GM23248 (cell line): Measurements from ENCODE around the gene TNRC6C. TPM values are rescaled to one million over a fixed set of nuclear protein-coding genes. Genes with fewer than 3 reads are reported as not detected.

Source experiments
- DNase-seq: peaks from one replicate; pipeline ENCODE4 v3.0.0-alpha.2; 2015
- H2AFZ ChIP-seq: fragments of 200-600 bp; sonication (generic); 2 replicates; pipeline ENCODE4 v1.6.1; 2016; ENCODE audit warnings: antibody characterized with exemption
- H3F3A ChIP-seq: fragments of 200-600 bp; sonication (generic); 2 replicates; pipeline ENCODE4 v1.6.1; 2016; ENCODE audit warnings: mild to moderate bottlenecking, antibody characterized with exemption, mixed run types; ENCODE audit not compliant: insufficient read depth
- H3K27ac ChIP-seq: fragments of 200-600 bp; sonication (generic); 2 replicates; pipeline ENCODE4 v1.5.1; 2016; ENCODE audit warnings: mild to moderate bottlenecking
- H3K27me3 ChIP-seq: fragments of 200-600 bp; sonication (generic); replicated peaks from 2 replicates; pipeline ENCODE4 v1.6.1; 2016; ENCODE audit warnings: mild to moderate bottlenecking; ENCODE audit not compliant: insufficient read depth
- H3K36me3 ChIP-seq: fragments of 200-600 bp; sonication (generic); 2 replicates; pipeline ENCODE4 v1.6.1; 2016; ENCODE audit warnings: low read depth, mild to moderate bottlenecking
- H3K4me1 ChIP-seq: fragments of 200-600 bp; sonication (generic); 2 replicates; pipeline ENCODE4 v1.6.1; 2016; ENCODE audit warnings: mild to moderate bottlenecking; ENCODE audit not compliant: insufficient read depth
- H3K4me2 ChIP-seq: fragments of 200-600 bp; sonication (generic); one replicate; pipeline ENCODE4 v1.6.1; 2016; ENCODE audit warnings: mild to moderate bottlenecking; ENCODE audit not compliant: unreplicated experiment
- H3K4me3 ChIP-seq: fragments of 200-600 bp; sonication (generic); 2 replicates; pipeline ENCODE4 v1.5.1; 2016; ENCODE audit warnings: mild to moderate bottlenecking
- H3K79me2 ChIP-seq: fragments of 200-600 bp; sonication (generic); 2 replicates; pipeline ENCODE4 v1.6.1; 2016; ENCODE audit warnings: mild to moderate bottlenecking; ENCODE audit not compliant: insufficient read depth
- H3K9ac ChIP-seq: fragments of 200-600 bp; sonication (generic); 2 replicates; pipeline ENCODE4 v1.6.1; 2016; ENCODE audit warnings: mild to moderate bottlenecking
- H3K9me2 ChIP-seq: fragments of 200-600 bp; sonication (generic); 2 replicates; pipeline ENCODE4 v1.6.1; 2016; ENCODE audit warnings: mixed run types, mild to moderate bottlenecking, moderate library complexity; ENCODE audit not compliant: insufficient read depth
- H3K9me3 ChIP-seq: fragments of 200-600 bp; sonication (generic); one replicate; pipeline ENCODE4 v1.6.1; 2017; ENCODE audit warnings: low read depth
- H4K20me1 ChIP-seq: fragments of 200-600 bp; sonication (generic); 2 replicates; pipeline ENCODE4 v1.6.0; 2016; ENCODE audit not compliant: insufficient read depth
- EZH2 ChIP-seq: fragments of 200-600 bp; sonication (generic); IDR thresholded peaks from 2 replicates; pipeline ENCODE4 v1.6.1; 2018; ENCODE audit warnings: antibody characterized with exemption, mild to moderate bottlenecking; ENCODE audit not compliant: insufficient read depth, poor library complexity, severe bottlenecking
- EZH2phosphoT487 ChIP-seq: fragments of 200-600 bp; sonication (generic); IDR thresholded peaks from 2 replicates; pipeline ENCODE4 v1.6.1; 2018; ENCODE audit warnings: antibody characterized with exemption, moderate library complexity, mild to moderate bottlenecking, low read depth; ENCODE audit not compliant: insufficient read depth
- WGBS, 2 experiments: methylation state at CpG; one replicate each; pipeline ENCODE4 v1.1.6; 2015 to 2017; ENCODE audit warnings: low lambda C conversion rate in 2 of 2, low coverage in 1 of 2; ENCODE audit errors: missing lambda C conversion rate in 2 of 2; 5-methylcytosine and 5-hydroxymethylcytosine counted together
- in situ Hi-C: fragments of 300-500 bp; cut with MboI; formaldehyde crosslinking; loops from 2 replicates; pipeline ENCODE4 v1.15.0; 2020
- polyA plus RNA-seq: library from polyadenylated mRNA; unstranded; fragments of >200 nt; fragmentation: Nextera tagmentation; extraction: Ambion mirVana; gene quantifications from 2 replicates; pipeline ENCODE4 v1.2.1, GENCODE V29; 2016
- total RNA-seq: library from RNA; depleted of rRNA; stranded (reverse); fragments of >200 nt; shearing (Covaris generic); gene quantifications from 2 replicates; pipeline ENCODE4 v1.2.3, GENCODE V29; 2014

The TNRC6C gene
- total and polyA plus RNA-seq, 2 experiments from 2014 or later: 2.3 TPM

- 67 to 79% methylated on average over 7 of the region's 7 CpGs for WGBS, 2 experiments
- TF ChIP-seq EZH2 (no peak), EZH2phosphoT487 (no peak)
- Histone ChIP-seq H2AFZ (no peak overlapping the region), H4K20me1 (no peaks in the 10 kb centered on the region), H3K36me3 (no peaks in the 10 kb centered on the region), H3K4me3 (no peak overlapping the region), H3K27ac (no peak overlapping the region), H3K9ac (no peak overlapping the region), H3K4me2 (no peak overlapping the region), H3K79me2 (no peaks in the 10 kb centered on the region), H3F3A (no peaks in the 10 kb centered on the region), H3K27me3 (peaks cover 5% of the 10 kb centered on the region; the same call in 1 of the 2 replicates), H3K9me2 (no peaks in the 10 kb centered on the region), H3K9me3 (no peaks in the 10 kb centered on the region), H3K4me1 (peaks cover 2% of the 10 kb centered on the region)
- no peak for DNase-seq
- in situ Hi-C loops: no loop called here
These were observed 188.0 kb downstream of the TNRC6C start for GRCh38 chr17:78146471-78146869.

- Histone ChIP-seq H3F3A (no peaks in the 10 kb centered on the region), H3K9ac (no peak overlapping the region), H3K27me3 (peaks cover 5% of the 10 kb centered on the region; the same call in 1 of the 2 replicates), H3K27ac (no peak overlapping the region), H3K9me2 (no peaks in the 10 kb centered on the region), H3K36me3 (no peaks in the 10 kb centered on the region), H3K4me1 (peaks cover 6% of the 10 kb centered on the region), H3K4me3 (no peak overlapping the region), H4K20me1 (no peaks in the 10 kb centered on the region), H3K4me2 (no peak overlapping the region), H3K79me2 (no peaks in the 10 kb centered on the region), H2AFZ (no peak overlapping the region), H3K9me3 (no peaks in the 10 kb centered on the region)
- no peak for DNase-seq
- WGBS, 2 experiments: 43 to 60% methylated on average over 6 of the region's 6 CpGs
- in situ Hi-C loops: no loop called here
- no peak for TF ChIP-seq EZH2phosphoT487
These were observed 188.4 kb downstream of the TNRC6C start for GRCh38 chr17:78146881-78147280.

- H3K36me3 ChIP-seq: no peaks in the 10 kb centered on the region
- no peak overlapping the region for H3K27ac ChIP-seq
- in situ Hi-C loops: no loop called here
- peaks cover 6% of the 10 kb centered on the region for H3K4me1 ChIP-seq
- TF ChIP-seq EZH2phosphoT487: no peak
- no peak for TF ChIP-seq EZH2
- H3F3A ChIP-seq: no peaks in the 10 kb centered on the region
- H3K4me2 ChIP-seq: no peak overlapping the region
- no peaks in the 10 kb centered on the region for H3K9me3 ChIP-seq
- H3K27me3 ChIP-seq: peaks cover 5% of the 10 kb centered on the region; the same call in 1 of the 2 replicates
- H3K79me2 ChIP-seq: no peaks in the 10 kb centered on the region
- no peak overlapping the region for H3K9ac ChIP-seq
- 60 to 61% methylated on average over 7 to 8 of the region's 8 CpGs for WGBS, 2 experiments
- H3K4me3 ChIP-seq: no peak overlapping the region
- no peaks in the 10 kb centered on the region for H4K20me1 ChIP-seq
- H2AFZ ChIP-seq: no peak overlapping the region
- DNase-seq: no peak
- no peaks in the 10 kb centered on the region for H3K9me2 ChIP-seq
These were observed 189.0 kb downstream of the TNRC6C start for GRCh38 chr17:78147315-78147998.

- H3K9me2 ChIP-seq: no peaks in the 10 kb centered on the region
- no peaks in the 10 kb centered on the region for H3F3A ChIP-seq
- H3K9ac ChIP-seq: no peak overlapping the region
- TF ChIP-seq EZH2phosphoT487 (no peak), EZH2 (no peak)
- no peaks in the 10 kb centered on the region for H3K9me3 ChIP-seq
- H3K4me1 ChIP-seq: peaks cover 6% of the 10 kb centered on the region
- no peak overlapping the region for H3K4me2 ChIP-seq
- H3K79me2 ChIP-seq: no peaks in the 10 kb centered on the region
- in situ Hi-C loops: no loop called here
- H2AFZ ChIP-seq: no peak overlapping the region
- H3K27me3 ChIP-seq: peaks cover 5% of the 10 kb centered on the region; the same call in 1 of the 2 replicates
- H3K36me3 ChIP-seq: no peaks in the 10 kb centered on the region
- DNase-seq: no peak
- no peak overlapping the region for H3K27ac ChIP-seq
- no peak overlapping the region for H3K4me3 ChIP-seq
- H4K20me1 ChIP-seq: no peaks in the 10 kb centered on the region
- 60% methylated on average over 13 to 14 of the region's 14 CpGs for WGBS, 2 experiments
These were observed 189.9 kb downstream of the TNRC6C start for GRCh38 chr17:78148286-78149016.
